WTC11 (cell line): ENCODE data around the gene CNKSR3. TPM values are rescaled to one million over a fixed set of nuclear protein-coding genes. Genes with fewer than 3 reads are reported as not detected.

Source experiments
- ATAC-seq: fragments of 200-7000 bp; cut with Tn5 transposase; 2 replicates; pipeline ENCODE4 v1.10.0; 2021; ENCODE audit warnings: mild to moderate bottlenecking, moderate library complexity
- CTCF ChIA-PET: fragments of 300-600 bp; sonication (Branson Sonifier 250); formaldehyde crosslinking; loops from one replicate; lab custom pipeline; 2021; ENCODE audit warnings: antibody characterized with exemption; lab: Charles Lee
- POLR2A ChIA-PET: fragments of 350-600 bp; sonication (Branson Sonifier 250); formaldehyde crosslinking; loops from one replicate; lab custom pipeline; 2021; ENCODE audit warnings: antibody characterized with exemption; lab: Charles Lee
- DNase-seq: peaks from one replicate; pipeline ENCODE4 v3.0.0; 2021; ENCODE audit warnings: low spot score
- H3K27ac Mint-ChIP-seq: 2 replicates; pipeline ENCODE4 v1.8.0; 2021; ENCODE audit warnings: mixed read lengths
- H3K27me3 Mint-ChIP-seq: 2 replicates; pipeline ENCODE4 v1.8.0; 2021; ENCODE audit warnings: low read depth, mild to moderate bottlenecking, moderate library complexity, mixed read lengths
- H3K36me3 Mint-ChIP-seq: 2 replicates; pipeline ENCODE4 v1.8.0; 2021; ENCODE audit warnings: mixed read lengths
- H3K4me1 Mint-ChIP-seq: 2 replicates; pipeline ENCODE4 v1.8.0; 2022; ENCODE audit warnings: mixed read lengths
- H3K4me3 Mint-ChIP-seq: 2 replicates; pipeline ENCODE4 v1.8.0; 2021; ENCODE audit warnings: mild to moderate bottlenecking, moderate library complexity, mixed read lengths
- H3K9me3 Mint-ChIP-seq: 2 replicates; pipeline ENCODE4 v1.8.0; 2021; ENCODE audit warnings: mixed read lengths
- ATF1 ChIP-seq: sonication (generic); formaldehyde crosslinking; IDR thresholded peaks from 2 replicates; pipeline ENCODE4 v1.8.1; 2023; ENCODE audit warnings: mild to moderate bottlenecking, moderate library complexity, missing genetic modification reagents
- CBFB ChIP-seq: sonication (generic); formaldehyde crosslinking; IDR thresholded peaks from 2 replicates; pipeline ENCODE4 v1.8.1; 2022; ENCODE audit warnings: mild to moderate bottlenecking, low read depth, missing genetic modification reagents
- CREB1 ChIP-seq: sonication (generic); formaldehyde crosslinking; IDR thresholded peaks from 2 replicates; pipeline ENCODE4 v1.8.0; 2023; ENCODE audit warnings: mild to moderate bottlenecking, missing genetic modification reagents
- ESRRA ChIP-seq: sonication (generic); formaldehyde crosslinking; IDR thresholded peaks from 2 replicates; pipeline ENCODE4 v1.8.1; 2022; ENCODE audit warnings: mild to moderate bottlenecking, missing genetic modification reagents, borderline replicate concordance
- ETV6 ChIP-seq: sonication (generic); formaldehyde crosslinking; IDR thresholded peaks from 2 replicates; pipeline ENCODE4 v1.8.1; 2022; ENCODE audit warnings: mild to moderate bottlenecking, missing genetic modification reagents
- FOXJ3 ChIP-seq: sonication (generic); formaldehyde crosslinking; IDR thresholded peaks from 2 replicates; pipeline ENCODE4 v1.9.0; 2021; ENCODE audit warnings: missing genetic modification reagents, mild to moderate bottlenecking, borderline replicate concordance
- FOXK1 ChIP-seq: sonication (generic); formaldehyde crosslinking; IDR thresholded peaks from 2 replicates; pipeline ENCODE4 v1.8.0; 2022; ENCODE audit warnings: mild to moderate bottlenecking, moderate library complexity, missing genetic modification reagents
- HMGA2 ChIP-seq: fragments of 250-450 bp; sonication (Bioruptor Pico); IDR thresholded peaks from 2 replicates; pipeline ENCODE4 v1.4.0; 2021; ENCODE audit warnings: mild to moderate bottlenecking, moderate library complexity
- IRF2 ChIP-seq: sonication (generic); formaldehyde crosslinking; IDR thresholded peaks from 2 replicates; pipeline ENCODE4 v1.8.0; 2022; ENCODE audit warnings: low read depth, missing genetic modification reagents, borderline replicate concordance
- JAZF1 ChIP-seq: fragments of 250-450 bp; sonication (Bioruptor Pico); IDR thresholded peaks from 2 replicates; pipeline ENCODE4 v1.9.0; 2021; ENCODE audit warnings: moderate library complexity, mild to moderate bottlenecking, inconsistent platforms
- NFE2L1 ChIP-seq: sonication (generic); formaldehyde crosslinking; IDR thresholded peaks from 2 replicates; pipeline ENCODE4 v1.8.1; 2023; ENCODE audit warnings: missing genetic modification reagents
- NFYB ChIP-seq: sonication (generic); formaldehyde crosslinking; conservative IDR thresholded peaks from 2 replicates; pipeline ENCODE4 v1.8.0; 2022; ENCODE audit warnings: low read depth, missing genetic modification reagents
- NR3C1 ChIP-seq: sonication (generic); formaldehyde crosslinking; conservative IDR thresholded peaks from 2 replicates; pipeline ENCODE4 v1.8.1; 2023; ENCODE audit warnings: low read depth, mild to moderate bottlenecking, missing genetic modification reagents
- OVOL2 ChIP-seq: fragments of 250-450 bp; sonication (Bioruptor Pico); IDR thresholded peaks from 2 replicates; pipeline ENCODE4 v1.9.0; 2021; ENCODE audit warnings: mild to moderate bottlenecking, borderline replicate concordance
- RELA ChIP-seq: sonication (generic); formaldehyde crosslinking; IDR thresholded peaks from 2 replicates; pipeline ENCODE4 v1.8.1; 2022; ENCODE audit warnings: missing genetic modification reagents, mild to moderate bottlenecking, borderline replicate concordance
- SMAD3 ChIP-seq: sonication (generic); formaldehyde crosslinking; IDR thresholded peaks from 2 replicates; pipeline ENCODE4 v1.8.0; 2022; ENCODE audit warnings: missing genetic modification reagents, mild to moderate bottlenecking, borderline replicate concordance
- TCF7 ChIP-seq: sonication (generic); formaldehyde crosslinking; IDR thresholded peaks from 2 replicates; pipeline ENCODE4 v1.8.0; 2022; ENCODE audit warnings: mild to moderate bottlenecking, low read depth, missing genetic modification reagents, moderate library complexity
- ZBTB21 ChIP-seq: sonication (generic); formaldehyde crosslinking; IDR thresholded peaks from 2 replicates; pipeline ENCODE4 v1.8.1; 2023; ENCODE audit warnings: mild to moderate bottlenecking, missing genetic modification reagents, borderline replicate concordance
- ZNF121 ChIP-seq: sonication (generic); formaldehyde crosslinking; IDR thresholded peaks from 2 replicates; pipeline ENCODE4 v1.8.0; 2023; ENCODE audit warnings: missing genetic modification reagents
- ZNF138 ChIP-seq: sonication (generic); formaldehyde crosslinking; conservative IDR thresholded peaks from 2 replicates; pipeline ENCODE4 v1.8.1; 2022; ENCODE audit warnings: mild to moderate bottlenecking, moderate library complexity, missing genetic modification reagents
- ZNF219 ChIP-seq: sonication (generic); formaldehyde crosslinking; IDR thresholded peaks from 2 replicates; pipeline ENCODE4 v1.8.0; 2023; ENCODE audit warnings: missing genetic modification reagents, mild to moderate bottlenecking, borderline replicate concordance
- ZNF396 ChIP-seq: fragments of 250-450 bp; sonication (Bioruptor Pico); IDR thresholded peaks from 2 replicates; pipeline ENCODE4 v1.8.0; 2021; ENCODE audit warnings: mild to moderate bottlenecking, moderate library complexity, borderline replicate concordance
- ZNF416 ChIP-seq: fragments of 250-450 bp; sonication (Bioruptor Pico); IDR thresholded peaks from 2 replicates; pipeline ENCODE4 v1.9.0; 2021; ENCODE audit warnings: mild to moderate bottlenecking, inconsistent platforms
- ZNF671 ChIP-seq: fragments of 250-450 bp; sonication (Bioruptor Pico); IDR thresholded peaks from 2 replicates; pipeline ENCODE4 v1.8.0; 2021; ENCODE audit warnings: mild to moderate bottlenecking
- total RNA-seq: library from RNA; stranded (reverse); gene quantifications from 3 replicates; pipeline ENCODE4 v1.2.3, GENCODE V29; 2021
- TF ChIP-seq, protein P1 (sequence below): sonication (generic); formaldehyde crosslinking; conservative IDR thresholded peaks from 2 replicates; pipeline ENCODE4 v1.8.1; 2023; ENCODE audit warnings: mild to moderate bottlenecking, low read depth, missing genetic modification reagents, moderate library complexity
- TF ChIP-seq, protein P2 (sequence below): sonication (generic); formaldehyde crosslinking; IDR thresholded peaks from 2 replicates; pipeline ENCODE4 v1.8.0; 2023; ENCODE audit warnings: missing genetic modification reagents
- TF ChIP-seq, protein P3 (sequence below): sonication (generic); formaldehyde crosslinking; IDR thresholded peaks from 2 replicates; pipeline ENCODE4 v1.8.0; 2022; ENCODE audit warnings: mild to moderate bottlenecking, missing genetic modification reagents
- TF ChIP-seq, protein P4 (sequence below): sonication (generic); formaldehyde crosslinking; IDR thresholded peaks from 2 replicates; pipeline ENCODE4 v1.8.0; 2022; ENCODE audit warnings: mild to moderate bottlenecking, missing genetic modification reagents
- TF ChIP-seq, protein P5 (sequence below): fragments of 250-450 bp; sonication (Bioruptor Pico); IDR thresholded peaks from 2 replicates; pipeline ENCODE4 v1.9.0; 2021; ENCODE audit warnings: mild to moderate bottlenecking
- TF ChIP-seq, protein P6 (sequence below): sonication (generic); formaldehyde crosslinking; IDR thresholded peaks from 2 replicates; pipeline ENCODE4 v1.8.0; 2022; ENCODE audit warnings: mild to moderate bottlenecking, missing genetic modification reagents

Gene CNKSR3
- total RNA-seq, 1 experiment from 2014 or later, result 5.7 TPM

DNA sequence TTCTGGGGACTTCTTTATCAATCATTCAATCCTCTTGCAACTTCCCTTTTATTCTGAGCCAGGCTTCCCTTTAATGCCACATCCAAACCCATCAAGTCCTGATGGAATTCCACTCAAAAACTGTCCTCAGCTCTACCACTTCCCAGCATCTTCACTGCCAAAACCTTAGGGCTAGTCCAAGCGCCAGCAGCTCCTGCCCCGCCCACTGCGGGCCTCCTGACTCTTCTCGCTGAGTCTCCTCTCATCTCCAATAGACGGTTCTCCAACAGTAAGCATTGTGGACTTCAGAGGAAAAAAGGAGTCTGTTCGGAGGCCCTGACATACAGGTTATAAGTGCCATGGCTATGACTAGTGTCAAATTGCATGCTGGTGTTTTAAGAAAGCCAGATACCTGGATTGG, 38.7 kb upstream of the CNKSR3 start:
- no peak for TF ChIP-seq NFYB (CRISPR knock-in tag)
- no peak for TF ChIP-seq ZNF121 (CRISPR knock-in tag)
- no peak for TF ChIP-seq TCF7
- TF ChIP-seq ZNF219 (CRISPR knock-in tag), result no peak
- no peak for TF ChIP-seq ZNF138 (CRISPR knock-in tag)
- no peak for TF ChIP-seq ESRRA (CRISPR knock-in tag)
- no peak for TF ChIP-seq IRF2 (CRISPR knock-in tag)
- no peak for TF ChIP-seq FOXJ3 (CRISPR knock-in tag)
- no peak for TF ChIP-seq HMGA2 (CRISPR knock-in tag)
- no peak for TF ChIP-seq NFE2L1 (CRISPR knock-in tag)
- TF ChIP-seq, protein P1, sequence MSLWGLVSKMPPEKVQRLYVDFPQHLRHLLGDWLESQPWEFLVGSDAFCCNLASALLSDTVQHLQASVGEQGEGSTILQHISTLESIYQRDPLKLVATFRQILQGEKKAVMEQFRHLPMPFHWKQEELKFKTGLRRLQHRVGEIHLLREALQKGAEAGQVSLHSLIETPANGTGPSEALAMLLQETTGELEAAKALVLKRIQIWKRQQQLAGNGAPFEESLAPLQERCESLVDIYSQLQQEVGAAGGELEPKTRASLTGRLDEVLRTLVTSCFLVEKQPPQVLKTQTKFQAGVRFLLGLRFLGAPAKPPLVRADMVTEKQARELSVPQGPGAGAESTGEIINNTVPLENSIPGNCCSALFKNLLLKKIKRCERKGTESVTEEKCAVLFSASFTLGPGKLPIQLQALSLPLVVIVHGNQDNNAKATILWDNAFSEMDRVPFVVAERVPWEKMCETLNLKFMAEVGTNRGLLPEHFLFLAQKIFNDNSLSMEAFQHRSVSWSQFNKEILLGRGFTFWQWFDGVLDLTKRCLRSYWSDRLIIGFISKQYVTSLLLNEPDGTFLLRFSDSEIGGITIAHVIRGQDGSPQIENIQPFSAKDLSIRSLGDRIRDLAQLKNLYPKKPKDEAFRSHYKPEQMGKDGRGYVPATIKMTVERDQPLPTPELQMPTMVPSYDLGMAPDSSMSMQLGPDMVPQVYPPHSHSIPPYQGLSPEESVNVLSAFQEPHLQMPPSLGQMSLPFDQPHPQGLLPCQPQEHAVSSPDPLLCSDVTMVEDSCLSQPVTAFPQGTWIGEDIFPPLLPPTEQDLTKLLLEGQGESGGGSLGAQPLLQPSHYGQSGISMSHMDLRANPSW, result no peak
- TF ChIP-seq ZNF671, result no peak
- TF ChIP-seq CBFB (CRISPR knock-in tag), result no peak
- TF ChIP-seq ZNF416 (CRISPR knock-in tag), result no peak
- no peak for TF ChIP-seq NR3C1 (CRISPR knock-in tag)
- TF ChIP-seq FOXK1, result no peak
- peaks cover 2% of the 10 kb centered on the region; the same call in 1 of the 2 replicates for H3K36me3 Mint-ChIP-seq
- ChIA-PET POLR2A (no interaction called here), CTCF (no interaction called here)
- no peak for DNase-seq
- peaks cover 9% of the 10 kb centered on the region; the same call in 1 of the 2 replicates for H3K4me1 Mint-ChIP-seq
- ATAC-seq, result no peak
- H3K4me3 Mint-ChIP-seq, result no peak overlapping the region
- H3K27me3 Mint-ChIP-seq, result peaks cover 27% of the 10 kb centered on the region
- H3K27ac Mint-ChIP-seq, result no peak overlapping the region
- H3K9me3 Mint-ChIP-seq, result peaks cover 5% of the 10 kb centered on the region

DNA sequence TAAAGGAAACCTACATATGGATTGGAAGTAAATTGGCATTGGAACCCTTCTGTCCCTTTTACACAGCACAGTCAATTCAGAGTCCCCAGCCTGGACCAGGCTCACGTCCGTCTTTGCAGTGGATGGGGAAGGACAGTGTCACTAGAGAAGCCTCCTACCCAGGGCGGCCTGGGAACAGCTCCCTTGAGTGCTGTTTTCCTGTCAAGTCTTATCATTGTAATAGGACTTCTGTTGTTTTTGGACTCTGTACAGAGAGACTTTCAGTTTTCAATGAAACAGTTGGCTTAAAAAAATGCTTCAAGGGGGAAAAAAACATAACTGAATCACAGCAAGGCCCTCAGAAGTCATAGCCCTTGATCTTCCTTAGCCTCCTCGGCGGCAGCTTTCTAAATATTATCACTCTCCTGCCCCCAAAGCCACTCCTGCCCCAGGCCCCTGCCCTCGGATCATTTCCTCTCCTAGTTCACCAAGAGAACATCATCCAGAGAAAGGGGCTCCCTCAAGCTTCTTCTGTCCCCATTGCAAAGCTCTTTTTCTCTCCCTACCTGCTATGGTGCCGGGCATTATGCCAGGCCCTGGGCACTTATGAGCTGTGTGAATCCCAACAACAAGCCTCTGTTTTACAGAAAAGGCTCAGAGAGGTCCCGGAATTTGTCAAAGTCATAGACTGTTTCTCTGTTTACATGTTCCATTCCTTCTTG, 37.8 kb upstream of the CNKSR3 start:
- Mint-ChIP-seq H3K36me3 (peaks cover 2% of the 10 kb centered on the region; the same call in 1 of the 2 replicates), H3K9me3 (peaks cover 5% of the 10 kb centered on the region), H3K27me3 (peaks cover 36% of the 10 kb centered on the region), H3K27ac (no peak overlapping the region), H3K4me3 (no peak overlapping the region), H3K4me1 (peaks cover 15% of the 10 kb centered on the region)
- ChIA-PET CTCF (no interaction called here), POLR2A (no interaction called here)
- ATAC-seq, result no peak
- DNase-seq, result no peak
- TF ChIP-seq, protein P2, sequence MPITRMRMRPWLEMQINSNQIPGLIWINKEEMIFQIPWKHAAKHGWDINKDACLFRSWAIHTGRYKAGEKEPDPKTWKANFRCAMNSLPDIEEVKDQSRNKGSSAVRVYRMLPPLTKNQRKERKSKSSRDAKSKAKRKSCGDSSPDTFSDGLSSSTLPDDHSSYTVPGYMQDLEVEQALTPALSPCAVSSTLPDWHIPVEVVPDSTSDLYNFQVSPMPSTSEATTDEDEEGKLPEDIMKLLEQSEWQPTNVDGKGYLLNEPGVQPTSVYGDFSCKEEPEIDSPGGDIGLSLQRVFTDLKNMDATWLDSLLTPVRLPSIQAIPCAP (CRISPR knock-in tag), result no peak
- no peak for TF ChIP-seq RELA
- TF ChIP-seq, protein P3, sequence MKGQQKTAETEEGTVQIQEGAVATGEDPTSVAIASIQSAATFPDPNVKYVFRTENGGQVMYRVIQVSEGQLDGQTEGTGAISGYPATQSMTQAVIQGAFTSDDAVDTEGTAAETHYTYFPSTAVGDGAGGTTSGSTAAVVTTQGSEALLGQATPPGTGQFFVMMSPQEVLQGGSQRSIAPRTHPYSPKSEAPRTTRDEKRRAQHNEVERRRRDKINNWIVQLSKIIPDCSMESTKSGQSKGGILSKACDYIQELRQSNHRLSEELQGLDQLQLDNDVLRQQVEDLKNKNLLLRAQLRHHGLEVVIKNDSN (CRISPR knock-in tag), result no peak
- no peak for TF ChIP-seq ZNF396 (CRISPR knock-in tag)
- no peak for TF ChIP-seq CREB1 (CRISPR knock-in tag)
- TF ChIP-seq ETV6 (CRISPR knock-in tag), result no peak
- no peak for TF ChIP-seq JAZF1 (CRISPR knock-in tag)
- no peak for TF ChIP-seq OVOL2 (CRISPR knock-in tag)
- TF ChIP-seq ZBTB21, result no peak
- no peak for TF ChIP-seq ZNF121 (CRISPR knock-in tag)
- TF ChIP-seq FOXJ3 (CRISPR knock-in tag), result no peak
- TF ChIP-seq, protein P4, sequence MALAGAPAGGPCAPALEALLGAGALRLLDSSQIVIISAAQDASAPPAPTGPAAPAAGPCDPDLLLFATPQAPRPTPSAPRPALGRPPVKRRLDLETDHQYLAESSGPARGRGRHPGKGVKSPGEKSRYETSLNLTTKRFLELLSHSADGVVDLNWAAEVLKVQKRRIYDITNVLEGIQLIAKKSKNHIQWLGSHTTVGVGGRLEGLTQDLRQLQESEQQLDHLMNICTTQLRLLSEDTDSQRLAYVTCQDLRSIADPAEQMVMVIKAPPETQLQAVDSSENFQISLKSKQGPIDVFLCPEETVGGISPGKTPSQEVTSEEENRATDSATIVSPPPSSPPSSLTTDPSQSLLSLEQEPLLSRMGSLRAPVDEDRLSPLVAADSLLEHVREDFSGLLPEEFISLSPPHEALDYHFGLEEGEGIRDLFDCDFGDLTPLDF (CRISPR knock-in tag), result no peak
- TF ChIP-seq, protein P5, sequence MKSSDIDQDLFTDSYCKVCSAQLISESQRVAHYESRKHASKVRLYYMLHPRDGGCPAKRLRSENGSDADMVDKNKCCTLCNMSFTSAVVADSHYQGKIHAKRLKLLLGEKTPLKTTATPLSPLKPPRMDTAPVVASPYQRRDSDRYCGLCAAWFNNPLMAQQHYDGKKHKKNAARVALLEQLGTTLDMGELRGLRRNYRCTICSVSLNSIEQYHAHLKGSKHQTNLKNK (CRISPR knock-in tag), result no peak
- no peak for TF ChIP-seq SMAD3 (CRISPR knock-in tag)
- TF ChIP-seq, protein P6, sequence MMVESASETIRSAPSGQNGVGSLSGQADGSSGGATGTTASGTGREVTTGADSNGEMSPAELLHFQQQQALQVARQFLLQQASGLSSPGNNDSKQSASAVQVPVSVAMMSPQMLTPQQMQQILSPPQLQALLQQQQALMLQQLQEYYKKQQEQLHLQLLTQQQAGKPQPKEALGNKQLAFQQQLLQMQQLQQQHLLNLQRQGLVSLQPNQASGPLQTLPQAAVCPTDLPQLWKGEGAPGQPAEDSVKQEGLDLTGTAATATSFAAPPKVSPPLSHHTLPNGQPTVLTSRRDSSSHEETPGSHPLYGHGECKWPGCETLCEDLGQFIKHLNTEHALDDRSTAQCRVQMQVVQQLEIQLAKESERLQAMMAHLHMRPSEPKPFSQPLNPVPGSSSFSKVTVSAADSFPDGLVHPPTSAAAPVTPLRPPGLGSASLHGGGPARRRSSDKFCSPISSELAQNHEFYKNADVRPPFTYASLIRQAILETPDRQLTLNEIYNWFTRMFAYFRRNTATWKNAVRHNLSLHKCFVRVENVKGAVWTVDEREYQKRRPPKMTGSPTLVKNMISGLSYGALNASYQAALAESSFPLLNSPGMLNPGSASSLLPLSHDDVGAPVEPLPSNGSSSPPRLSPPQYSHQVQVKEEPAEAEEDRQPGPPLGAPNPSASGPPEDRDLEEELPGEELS (CRISPR knock-in tag), result no peak
- no peak for TF ChIP-seq ATF1 (CRISPR knock-in tag)
